KMS-11 (cell line): Measurements from ENCODE around the gene PLD4.
A peak's percentile ranks its signal among the peaks of the same experiment; 100 is the strongest.

ENCODE experiments used
- H2AFZ ChIP-seq: fragments of 200-600 bp; sonication (generic); 2 replicates; pipeline ENCODE4 v1.6.1; 2016; ENCODE audit warnings: antibody characterized with exemption, mixed run types, low read depth
- H3K27ac ChIP-seq: fragments of 200-600 bp; sonication (generic); 2 replicates; pipeline ENCODE4 v1.6.1; 2016; ENCODE audit warnings: mild to moderate bottlenecking, mixed run types
- H3K27me3 ChIP-seq: fragments of 200-600 bp; sonication (generic); 2 replicates; pipeline ENCODE4 v1.6.1; 2017; ENCODE audit warnings: mild to moderate bottlenecking, low read depth, mixed run types, moderate library complexity; ENCODE audit not compliant: insufficient read depth
- H3K36me3 ChIP-seq: fragments of 200-600 bp; sonication (generic); 2 replicates; pipeline ENCODE4 v1.6.1; 2017; ENCODE audit warnings: mild to moderate bottlenecking, mixed run types; ENCODE audit not compliant: insufficient read depth
- H3K4me1 ChIP-seq: fragments of 200-600 bp; sonication (generic); 2 replicates; pipeline ENCODE4 v1.6.1; 2016; ENCODE audit warnings: mild to moderate bottlenecking, low read depth, mixed run types; ENCODE audit not compliant: poor library complexity, severe bottlenecking
- H3K4me2 ChIP-seq: fragments of 200-600 bp; sonication (generic); 2 replicates; pipeline ENCODE4 v1.7.0; 2016; ENCODE audit warnings: mild to moderate bottlenecking, mixed run types
- H3K4me3 ChIP-seq: fragments of 200-600 bp; sonication (generic); IDR thresholded peaks from 2 replicates; pipeline ENCODE4 v1.6.1; 2017; ENCODE audit warnings: low read depth, low read length, mixed read lengths; ENCODE audit not compliant: insufficient read depth
- H3K79me2 ChIP-seq: fragments of 200-600 bp; sonication (generic); 2 replicates; pipeline ENCODE4 v1.6.1; 2016; ENCODE audit warnings: low read depth, mixed run types; ENCODE audit not compliant: insufficient read depth
- H3K9ac ChIP-seq: fragments of 200-600 bp; sonication (generic); 2 replicates; pipeline ENCODE4 v1.6.1; 2016; ENCODE audit warnings: mild to moderate bottlenecking, mixed run types
- H4K20me1 ChIP-seq: fragments of 200-600 bp; sonication (generic); 2 replicates; pipeline ENCODE4 v1.6.1; 2016; ENCODE audit warnings: mild to moderate bottlenecking, mixed run types; ENCODE audit not compliant: insufficient read depth
- CTCF ChIP-seq: fragments of 200-600 bp; sonication (generic); conservative IDR thresholded peaks from 2 replicates; pipeline ENCODE4 v1.6.1; 2017; ENCODE audit warnings: low read depth, mild to moderate bottlenecking, antibody characterized with exemption, low read length, moderate library complexity, mixed read lengths

The PLD4 gene

GRCh38 chr14:104927901-104928300 lies 3.2 kb downstream of the PLD4 start:
- no peaks in the 10 kb centered on the region for H3K27me3 ChIP-seq
- H3K79me2 ChIP-seq = no peaks in the 10 kb centered on the region
- H3K4me3 ChIP-seq = no peak overlapping the region
- H3K9ac ChIP-seq = peak overlapping the region; percentile 89
- H3K4me1 ChIP-seq = peaks cover 21% of the 10 kb centered on the region
- no peak overlapping the region for H2AFZ ChIP-seq
- H3K36me3 ChIP-seq = no peaks in the 10 kb centered on the region
- no peak for TF ChIP-seq CTCF
- peak overlapping the region; percentile 93 for H3K27ac ChIP-seq
- peak overlapping the region; percentile 88 for H3K4me2 ChIP-seq
- H4K20me1 ChIP-seq = no peaks in the 10 kb centered on the region

GRCh38 chr14:104928391-104929133 lies 3.9 kb downstream of the PLD4 start:
- no peaks in the 10 kb centered on the region for H3K79me2 ChIP-seq

GRCh38 chr14:104929268-104930230 lies 4.9 kb downstream of the PLD4 start:
- H3K4me2 ChIP-seq = no peak overlapping the region
- no peak overlapping the region for H2AFZ ChIP-seq
- no peak overlapping the region for H3K27ac ChIP-seq
- H3K9ac ChIP-seq = no peak overlapping the region
- H3K36me3 ChIP-seq = no peaks in the 10 kb centered on the region
- no peak for TF ChIP-seq CTCF
- no peaks in the 10 kb centered on the region for H3K79me2 ChIP-seq
- H3K4me3 ChIP-seq = no peak overlapping the region
- H3K4me1 ChIP-seq = peaks cover 21% of the 10 kb centered on the region
- no peaks in the 10 kb centered on the region for H3K27me3 ChIP-seq
- H4K20me1 ChIP-seq = no peaks in the 10 kb centered on the region

More at GRCh38 chr14:104928391-104929133, 3.9 kb downstream of the PLD4 start:
- Histone ChIP-seq H3K4me2 (peak overlapping the region; percentile 88; the same call in 1 of the 2 replicates), H3K36me3 (no peaks in the 10 kb centered on the region), H3K27ac (no peak overlapping the region), H3K9ac (peak overlapping the region; percentile 89; the same call in 1 of the 2 replicates), H2AFZ (no peak overlapping the region), H4K20me1 (no peaks in the 10 kb centered on the region), H3K27me3 (no peaks in the 10 kb centered on the region), H3K4me1 (peaks cover 21% of the 10 kb centered on the region), H3K4me3 (no peak overlapping the region)
- no peak for TF ChIP-seq CTCF

GRCh38 chr14:104930526-104931303 lies 6.0 kb downstream of the PLD4 start:
- Histone ChIP-seq H2AFZ (no peak overlapping the region), H4K20me1 (no peaks in the 10 kb centered on the region), H3K4me3 (no peak overlapping the region), H3K4me2 (no peak overlapping the region), H3K4me1 (peaks cover 11% of the 10 kb centered on the region), H3K9ac (no peak overlapping the region), H3K27ac (no peak overlapping the region), H3K79me2 (no peaks in the 10 kb centered on the region), H3K27me3 (no peaks in the 10 kb centered on the region), H3K36me3 (no peaks in the 10 kb centered on the region)
- TF ChIP-seq CTCF = no peak
